GM19193 (cell line): Measurements from ENCODE around the gene RAB1B.

Source experiments
- POLR2A ChIP-seq: IDR thresholded peaks from 4 replicates; pipeline ENCODE4 v1.6.1; 2011; ENCODE audit not compliant: insufficient read depth, insufficient read length; ENCODE audit errors: extremely low read depth

RAB1B gene

GRCh38 chr11:66231561-66231960 lies 36.9 kb upstream of the RAB1B start:
- TF ChIP-seq POLR2A = no peak

- TF ChIP-seq POLR2A = no peak
Observed at GRCh38 chr11:66232769-66233168, 35.7 kb upstream of the RAB1B start.

GRCh38 chr11:66233301-66233700 lies 35.1 kb upstream of the RAB1B start:
- no peak for TF ChIP-seq POLR2A

- TF ChIP-seq POLR2A = no peak
Observed at GRCh38 chr11:66235141-66235540, 33.3 kb upstream of the RAB1B start.

GRCh38 chr11:66237867-66238266 lies 30.6 kb upstream of the RAB1B start:
- no peak for TF ChIP-seq POLR2A

GRCh38 chr11:66238786-66239413 lies 29.5 kb upstream of the RAB1B start:
- no peak for TF ChIP-seq POLR2A

- TF ChIP-seq POLR2A = no peak
Observed at GRCh38 chr11:66239511-66239910, 28.9 kb upstream of the RAB1B start.

GRCh38 chr11:66239998-66240780 lies 28.2 kb upstream of the RAB1B start:
- TF ChIP-seq POLR2A = no peak

- no peak for TF ChIP-seq POLR2A
Observed at GRCh38 chr11:66240781-66241136, 27.7 kb upstream of the RAB1B start.

- no peak for TF ChIP-seq POLR2A
Observed at GRCh38 chr11:66242095-66242765, 26.2 kb upstream of the RAB1B start.

- no peak for TF ChIP-seq POLR2A
Observed at GRCh38 chr11:66243782-66244535, 24.5 kb upstream of the RAB1B start.

- TF ChIP-seq POLR2A = no peak
Observed at GRCh38 chr11:66247295-66247694, 21.1 kb upstream of the RAB1B start.

GRCh38 chr11:66247801-66248200 lies 20.6 kb upstream of the RAB1B start:
- no peak for TF ChIP-seq POLR2A

- TF ChIP-seq POLR2A = no peak
Observed at GRCh38 chr11:66248903-66249302, 19.5 kb upstream of the RAB1B start.

GRCh38 chr11:66251809-66252208 lies 16.6 kb upstream of the RAB1B start:
- TF ChIP-seq POLR2A = no peak
